HepG2 (cell line): Measurements from ENCODE around the gene DOCK4. TPM values are rescaled to one million over a fixed set of nuclear protein-coding genes. Genes with fewer than 3 reads are reported as not detected.

Experiments used
- ATAC-seq: fragments of 200-7000 bp; cut with Tn5 transposase; 3 replicates; pipeline ENCODE4 v1.9.1; 2020; ENCODE audit warnings: mild to moderate bottlenecking, moderate library complexity
- BruUV-seq: library from RNA; stranded (reverse); fragments of 400-500 nt; replicated peaks from 2 replicates; lab custom pipeline; 2021; lab: Mats Ljungman, UMichigan
- CTCF ChIA-PET: fragments of 300-600 bp; formaldehyde crosslinking; extraction: SDS; loops from one replicate; lab custom pipeline; 2021; ENCODE audit warnings: low total read pairs, inconsistent platforms, low intra/inter-chr PET ratio; lab: Yijun Ruan, JAX
- POLR2A ChIA-PET: fragments of 350-600 bp; sonication (Branson Sonifier 250); formaldehyde crosslinking; loops from one replicate; lab custom pipeline; 2020; ENCODE audit warnings: antibody characterized with exemption, inconsistent platforms; lab: Yijun Ruan, JAX
- DNase-seq: peaks from one replicate; pipeline ENCODE4 v3.0.0-alpha.2; 2015; ENCODE audit warnings: low spot score
- FAIRE-seq: peaks from 3 replicates; lab custom pipeline; 2011; peaks lifted over from hg19 to GRCh38; lab: Jason Lieb, UNC
- H2AFZ ChIP-seq: one replicate; pipeline ENCODE4 v1.6.1; 2011; ENCODE audit warnings: low read length, inconsistent platforms
- H3K27ac ChIP-seq: fragments of 300-600 bp; 3 replicates; pipeline ENCODE4 v1.8.0; 2011; ENCODE audit warnings: mixed run types, mild to moderate bottlenecking, mixed read lengths, low read length, inconsistent platforms; ENCODE audit not compliant: insufficient read depth; ENCODE audit errors: extremely low read length
- H3K27me3 ChIP-seq, 2 experiments: fragments of 200-600 bp in 1 of 2; 2 replicates in 1 of 2; 3 replicates in 1 of 2; pipeline versions ENCODE4 v1.6.0 to v1.8.0; 2011; ENCODE audit warnings: low read length in 2 of 2, mild to moderate bottlenecking in 2 of 2, moderate library complexity in 2 of 2, inconsistent platforms in 1 of 2; ENCODE audit not compliant: insufficient read depth in 2 of 2, control insufficient read depth in 1 of 2
- H3K36me3 ChIP-seq, 2 experiments: fragments of 200-600 bp in 1 of 2; replicated peaks in 1 of 2; 2 replicates in 1 of 2; 3 replicates in 1 of 2; pipeline versions ENCODE4 v1.5.1 to v1.8.0; 2011; ENCODE audit warnings: low read length in 2 of 2, inconsistent platforms in 1 of 2; ENCODE audit not compliant: insufficient read depth in 2 of 2, control insufficient read depth in 1 of 2
- H3K4me1 ChIP-seq: 2 replicates; pipeline ENCODE4 v1.5.1; 2012; ENCODE audit warnings: low read length, inconsistent platforms; ENCODE audit not compliant: insufficient read depth
- H3K4me2 ChIP-seq: 2 replicates; pipeline ENCODE4 v1.6.0; 2011; ENCODE audit warnings: low read depth, low read length, inconsistent platforms
- H3K4me3 ChIP-seq, 3 experiments: fragments of 200-600 bp in 1 of 3; sonication (generic), shearing (Covaris generic) in 1 of 3; replicated peaks in 1 of 3; 2 replicates each; pipeline ENCODE4 v1.5.1; 2011 to 2016; ENCODE audit warnings: low read length in 3 of 3, inconsistent platforms in 2 of 3, low read depth in 2 of 3, mild to moderate bottlenecking in 2 of 3, control low read depth in 1 of 3, mixed read lengths in 1 of 3; ENCODE audit not compliant: insufficient read depth in 1 of 3
- H3K79me2 ChIP-seq: one replicate; pipeline ENCODE4 v1.6.1; 2011; ENCODE audit warnings: low read length, inconsistent platforms; ENCODE audit not compliant: insufficient read depth
- H3K9ac ChIP-seq: 2 replicates; pipeline ENCODE4 v1.6.0; 2011; ENCODE audit warnings: mild to moderate bottlenecking, low read depth, low read length, inconsistent platforms; ENCODE audit not compliant: insufficient read depth
- H3K9me3 ChIP-seq: 2 replicates; pipeline ENCODE4 v1.5.1; 2012; ENCODE audit warnings: mild to moderate bottlenecking, low read length
- H4K20me1 ChIP-seq: 2 replicates; pipeline ENCODE4 v1.6.0; 2011; ENCODE audit warnings: inconsistent platforms, mild to moderate bottlenecking, low read length, moderate library complexity; ENCODE audit not compliant: insufficient read depth
- CBX1 ChIP-seq: IDR thresholded peaks from one replicate; pipeline ENCODE4 v1.6.1; 2016; ENCODE audit warnings: antibody characterized with exemption, low read depth
- CEBPG ChIP-seq: IDR thresholded peaks from 2 replicates; pipeline ENCODE4 v1.6.1; 2016
- CSRNP2 ChIP-seq: sonication (generic); formaldehyde crosslinking; conservative IDR thresholded peaks from 2 replicates; pipeline ENCODE4 v1.8.0; 2022; ENCODE audit warnings: low read depth, missing genetic modification reagents
- HMG20A ChIP-seq: IDR thresholded peaks from 2 replicates; pipeline ENCODE4 v1.6.1; 2016; ENCODE audit warnings: borderline replicate concordance
- HNRNPK ChIP-seq: fragments of 200-400 bp; formaldehyde crosslinking; IDR thresholded peaks from 2 replicates; pipeline ENCODE4 v1.6.1; 2018; ENCODE audit warnings: low read length, low read depth, moderate library complexity, mild to moderate bottlenecking; ENCODE audit not compliant: poor library complexity, severe bottlenecking
- MATR3 ChIP-seq: sonication (generic); formaldehyde crosslinking; IDR thresholded peaks from 2 replicates; pipeline ENCODE4 v1.4.0; 2020; ENCODE audit warnings: missing genetic modification reagents
- NCOA1 ChIP-seq: sonication (generic); formaldehyde crosslinking; IDR thresholded peaks from 2 replicates; pipeline ENCODE4 v1.9.0; 2021; ENCODE audit warnings: missing genetic modification reagents
- NONO ChIP-seq, 2 experiments: fragments of 450-650 bp in 1 of 2; sonication (generic) in 1 of 2; formaldehyde crosslinking in 1 of 2; IDR thresholded peaks in 1 of 2; conservative IDR thresholded peaks in 1 of 2; 2 replicates each; pipeline versions ENCODE4 v1.6.1 to v1.8.0; 2017 to 2022; ENCODE audit warnings: mild to moderate bottlenecking in 1 of 2, missing genetic modification reagents in 1 of 2, moderate library complexity in 1 of 2
- TOE1 ChIP-seq: sonication (generic); formaldehyde crosslinking; IDR thresholded peaks from 2 replicates; pipeline ENCODE4 v1.4.0; 2020; ENCODE audit warnings: mild to moderate bottlenecking, missing genetic modification reagents
- ZC3H13 ChIP-seq: sonication (generic); formaldehyde crosslinking; IDR thresholded peaks from 2 replicates; pipeline ENCODE4 v1.8.1; 2023; ENCODE audit warnings: mild to moderate bottlenecking, missing genetic modification reagents, moderate library complexity
- ZNF224 ChIP-seq: sonication (generic); formaldehyde crosslinking; IDR thresholded peaks from 2 replicates; pipeline ENCODE4 v1.5.0; 2020; ENCODE audit warnings: mild to moderate bottlenecking, missing genetic modification reagents
- ZNF276 ChIP-seq: sonication (generic); formaldehyde crosslinking; IDR thresholded peaks from 2 replicates; pipeline ENCODE4 v1.4.0; 2020; ENCODE audit warnings: mild to moderate bottlenecking, low read depth, missing genetic modification reagents
- ZNF720 ChIP-seq: sonication (generic); formaldehyde crosslinking; IDR thresholded peaks from 2 replicates; pipeline ENCODE4 v1.4.0; 2020; ENCODE audit warnings: missing genetic modification reagents
- WGBS: methylation state at CpG from one replicate; pipeline ENCODE4 v1.1.6; 2017; ENCODE audit warnings: low lambda C conversion rate; 5-methylcytosine and 5-hydroxymethylcytosine counted together
- in situ Hi-C: cut with HindIII; loops from 2 replicates; pipeline ENCODE4 v1.10.0; 2017; ENCODE audit warnings: low pct_unique_long_range_greater_than_20kb; ENCODE audit not compliant: extremely low pct_ligation_motif_present
- intact Hi-C: fragments of 100-400 bp; cut with micrococcal nuclease; formaldehyde crosslinking; loops from one replicate; pipeline ENCODE4 v1.10.0; 2022; ENCODE audit not compliant: unreplicated experiment
- polyA plus RNA-seq, 8 experiments: library from polyadenylated mRNA; depleted of rRNA in 3 of 8; stranded (reverse) in 7 of 8; unstranded in 1 of 8; fragments of >200 nt; fragmentation: Illumina TruSeq in 4 of 8; extraction: Trizol in 4 of 8; gene quantifications; 2 replicates each; pipeline versions ENCODE4 v1.2.1 to v1.2.3, GENCODE V29; 2011 to 2016; ENCODE audit warnings: low read depth in 4 of 8, missing spikeins in 1 of 8, mixed read lengths in 1 of 8; ENCODE audit not compliant: insufficient read depth in 1 of 8
- total RNA-seq, 5 experiments: library from RNA; depleted of rRNA; stranded (reverse); fragments of >200 nt; fragmentation: Illumina TruSeq; extraction: Trizol; gene quantifications; 2 replicates each; pipeline ENCODE4 v1.2.3, GENCODE V29; 2016; ENCODE audit warnings: low read depth in 1 of 5
- TF ChIP-seq, protein P1 (sequence below): sonication (generic); formaldehyde crosslinking; IDR thresholded peaks from 2 replicates; pipeline ENCODE4 v1.8.1; 2023; ENCODE audit warnings: mild to moderate bottlenecking, missing genetic modification reagents, borderline replicate concordance

The DOCK4 gene
- total and polyA plus RNA-seq, 2 of the 13 experiments (the other 11 are each of a cell fraction or from before 2014, with no cell fraction given), result 13.5 to 17.4 TPM

- no peak for TF ChIP-seq NCOA1 (CRISPR knock-in tag)
- no peak for TF ChIP-seq MATR3 (CRISPR knock-in tag)
- TF ChIP-seq, protein P1, sequence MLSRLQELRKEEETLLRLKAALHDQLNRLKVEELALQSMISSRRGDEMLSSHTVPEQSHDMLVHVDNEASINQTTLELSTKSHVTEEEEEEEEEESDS (CRISPR knock-in tag), result no peak
- no peak for TF ChIP-seq TOE1
- TF ChIP-seq ZC3H13 (CRISPR knock-in tag), result no peak
- no peak for TF ChIP-seq NONO (IDR thresholded peaks at IDR 0.05)
- no peak for TF ChIP-seq NONO (CRISPR knock-in tag; conservative IDR thresholded peaks at IDR 0.05)
- TF ChIP-seq ZNF224 (CRISPR knock-in tag), result no peak
Observed at GRCh38 chr7:111820121-111820520, 386.1 kb downstream of the DOCK4 start (continued).

DNA sequence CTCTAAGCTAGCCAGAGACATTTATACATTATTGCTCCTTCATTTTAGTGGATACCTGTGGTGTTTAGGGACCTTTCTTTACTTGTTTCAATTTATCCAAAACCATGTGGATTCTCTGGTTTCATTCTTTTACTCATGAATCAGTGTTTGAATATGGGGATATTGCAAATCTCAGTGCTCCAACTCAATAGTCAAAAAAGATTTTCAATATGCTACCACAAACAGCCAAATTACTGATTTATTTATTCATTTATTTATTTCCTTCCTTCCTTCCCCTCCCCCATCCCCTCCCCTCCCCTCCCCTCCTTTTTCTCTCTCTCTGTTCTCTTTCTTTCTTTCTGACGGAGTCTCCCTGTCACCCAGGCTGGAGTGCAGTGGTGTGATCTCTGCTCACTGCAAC, 390.8 kb downstream of the DOCK4 start:
- POLR2A ChIA-PET, result no interaction called here
- no peaks in the 10 kb centered on the region for H3K79me2 ChIP-seq
- in situ Hi-C loops (no loop called here), intact Hi-C loops (no loop called here)
- no peak overlapping the region for H3K4me2 ChIP-seq
- no peak overlapping the region for H3K9ac ChIP-seq
- H2AFZ ChIP-seq, result no peak overlapping the region
- WGBS, result 100% methylated on average over 1 of the region's 1 CpG
- no peak overlapping the region for H3K27ac ChIP-seq
- CTCF ChIA-PET, result no interaction called here
- H3K36me3 ChIP-seq, result peaks cover 0 to 5% of the 10 kb centered on the region in 2 experiments; a peak in 3 of 5 replicates
- no peak for FAIRE-seq
- no peaks in the 10 kb centered on the region for H3K9me3 ChIP-seq
- H3K4me3 ChIP-seq, result no peak overlapping the region
- no TSS peak for BruUV-seq
- no peaks in the 10 kb centered on the region for H3K27me3 ChIP-seq
- no peak for ATAC-seq
- no peaks in the 10 kb centered on the region for H4K20me1 ChIP-seq
- no peak for TF ChIP-seq CEBPG (CRISPR knock-in tag)
- TF ChIP-seq HNRNPK, result peak; percentile 79
- no peak for TF ChIP-seq CBX1
- TF ChIP-seq ZNF276 (CRISPR knock-in tag), result no peak
- TF ChIP-seq HMG20A (CRISPR knock-in tag), result no peak
- TF ChIP-seq ZNF720 (CRISPR knock-in tag), result no peak
- no peak for TF ChIP-seq CSRNP2
- no peaks in the 10 kb centered on the region for H3K4me1 ChIP-seq
- no peak for DNase-seq
